Astrocyte of the spinal cord (primary cell): ENCODE data around the gene RPS21.

ENCODE experiments used
- DNase-seq: peaks from one replicate; pipeline ENCODE4 v3.0.0; 2011; ENCODE audit warnings: low read depth, low spot score
- H3K4me3 ChIP-seq: 2 replicates; pipeline ENCODE4 v1.5.1; 2011; ENCODE audit warnings: low read depth, mild to moderate bottlenecking, low read length, moderate library complexity
- in situ Hi-C: cut with HindIII; loops from 2 replicates; pipeline ENCODE4 v1.10.0; 2017; ENCODE audit warnings: low sequenced_read_pairs
- TF ChIP-seq, protein P1 (sequence below): IDR thresholded peaks from 2 replicates; pipeline ENCODE4 v1.5.1; 2012; ENCODE audit warnings: low read depth, mild to moderate bottlenecking, low read length, inconsistent platforms

The RPS21 gene

DNA sequence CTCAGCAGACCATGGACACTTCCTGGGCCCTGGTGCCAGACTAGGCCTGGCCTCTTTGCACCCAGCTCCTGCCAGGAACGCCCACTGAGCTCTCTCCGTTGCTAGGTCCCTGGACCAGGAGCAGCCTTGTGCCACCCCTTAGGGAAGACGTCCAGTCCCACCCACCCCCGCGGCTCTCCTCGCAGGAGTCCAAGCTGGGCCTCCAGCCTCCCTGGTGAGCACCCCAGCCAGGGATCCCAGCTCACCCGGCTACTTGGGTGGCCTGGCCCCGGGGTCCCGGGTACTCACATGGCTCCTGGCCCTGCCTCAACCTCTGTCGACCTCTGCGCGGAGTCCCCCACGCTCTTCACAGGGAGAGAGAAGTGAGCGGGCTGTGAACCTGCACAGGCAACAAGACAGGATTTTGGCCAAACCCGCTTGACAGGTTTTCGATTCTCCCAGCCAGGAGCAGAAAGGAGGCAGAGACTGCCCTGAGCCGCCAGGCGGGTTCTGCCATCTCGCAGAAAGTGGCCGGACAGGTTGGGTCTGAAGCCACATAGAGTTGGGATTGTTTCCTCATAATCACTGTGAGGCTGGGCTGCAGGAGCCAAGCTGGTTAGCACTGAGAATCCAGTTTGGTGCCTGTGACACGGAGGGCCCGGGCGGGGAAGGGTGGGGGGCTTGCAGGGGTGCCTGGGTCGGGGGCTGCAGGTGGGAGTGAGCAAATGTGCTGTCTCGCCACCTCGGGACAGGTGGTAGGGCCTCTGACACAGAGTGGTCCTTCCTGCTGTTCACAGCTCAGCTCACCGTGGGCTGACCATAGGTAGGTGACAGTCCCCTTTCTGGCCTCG is 40.5 kb downstream of the RPS21 start, which contains the start of gene RBBP8NL:
Gene RBBP8NL, minus strand, starts transcription at position 368 of the 830 bp plus-strand sequence. CDS start 7,892 bp downstream, outside the sequence.
- TF ChIP-seq, protein P1, sequence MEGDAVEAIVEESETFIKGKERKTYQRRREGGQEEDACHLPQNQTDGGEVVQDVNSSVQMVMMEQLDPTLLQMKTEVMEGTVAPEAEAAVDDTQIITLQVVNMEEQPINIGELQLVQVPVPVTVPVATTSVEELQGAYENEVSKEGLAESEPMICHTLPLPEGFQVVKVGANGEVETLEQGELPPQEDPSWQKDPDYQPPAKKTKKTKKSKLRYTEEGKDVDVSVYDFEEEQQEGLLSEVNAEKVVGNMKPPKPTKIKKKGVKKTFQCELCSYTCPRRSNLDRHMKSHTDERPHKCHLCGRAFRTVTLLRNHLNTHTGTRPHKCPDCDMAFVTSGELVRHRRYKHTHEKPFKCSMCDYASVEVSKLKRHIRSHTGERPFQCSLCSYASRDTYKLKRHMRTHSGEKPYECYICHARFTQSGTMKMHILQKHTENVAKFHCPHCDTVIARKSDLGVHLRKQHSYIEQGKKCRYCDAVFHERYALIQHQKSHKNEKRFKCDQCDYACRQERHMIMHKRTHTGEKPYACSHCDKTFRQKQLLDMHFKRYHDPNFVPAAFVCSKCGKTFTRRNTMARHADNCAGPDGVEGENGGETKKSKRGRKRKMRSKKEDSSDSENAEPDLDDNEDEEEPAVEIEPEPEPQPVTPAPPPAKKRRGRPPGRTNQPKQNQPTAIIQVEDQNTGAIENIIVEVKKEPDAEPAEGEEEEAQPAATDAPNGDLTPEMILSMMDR: no peak
- in situ Hi-C loops: no loop called here
- no peak within 1 kb of the TSS for H3K4me3 ChIP-seq
- DNase-seq: no peak

DNA sequence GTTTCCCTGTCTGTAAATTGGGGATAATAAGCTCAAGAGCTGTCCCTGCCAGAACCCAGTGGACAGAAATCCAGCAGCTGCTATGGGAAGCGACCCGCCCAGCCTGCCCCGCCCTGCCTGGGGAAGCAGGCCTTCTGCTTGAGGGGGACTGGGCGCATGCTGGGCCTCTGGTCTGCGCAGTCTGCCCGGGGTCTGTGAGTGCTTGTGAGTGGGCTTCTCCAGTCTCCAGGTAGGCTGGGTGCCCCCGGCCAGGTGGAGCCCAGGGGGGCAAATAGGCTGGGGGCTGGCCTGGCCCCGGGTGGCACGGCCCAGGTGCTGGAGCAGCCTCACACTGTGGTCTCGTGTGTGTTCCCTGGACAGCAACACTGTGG is 41.1 kb downstream of the RPS21 start:
- no peak for DNase-seq
- in situ Hi-C loops: no loop called here
- TF ChIP-seq, protein P1: no peak
- H3K4me3 ChIP-seq: no peak overlapping the region

DNA sequence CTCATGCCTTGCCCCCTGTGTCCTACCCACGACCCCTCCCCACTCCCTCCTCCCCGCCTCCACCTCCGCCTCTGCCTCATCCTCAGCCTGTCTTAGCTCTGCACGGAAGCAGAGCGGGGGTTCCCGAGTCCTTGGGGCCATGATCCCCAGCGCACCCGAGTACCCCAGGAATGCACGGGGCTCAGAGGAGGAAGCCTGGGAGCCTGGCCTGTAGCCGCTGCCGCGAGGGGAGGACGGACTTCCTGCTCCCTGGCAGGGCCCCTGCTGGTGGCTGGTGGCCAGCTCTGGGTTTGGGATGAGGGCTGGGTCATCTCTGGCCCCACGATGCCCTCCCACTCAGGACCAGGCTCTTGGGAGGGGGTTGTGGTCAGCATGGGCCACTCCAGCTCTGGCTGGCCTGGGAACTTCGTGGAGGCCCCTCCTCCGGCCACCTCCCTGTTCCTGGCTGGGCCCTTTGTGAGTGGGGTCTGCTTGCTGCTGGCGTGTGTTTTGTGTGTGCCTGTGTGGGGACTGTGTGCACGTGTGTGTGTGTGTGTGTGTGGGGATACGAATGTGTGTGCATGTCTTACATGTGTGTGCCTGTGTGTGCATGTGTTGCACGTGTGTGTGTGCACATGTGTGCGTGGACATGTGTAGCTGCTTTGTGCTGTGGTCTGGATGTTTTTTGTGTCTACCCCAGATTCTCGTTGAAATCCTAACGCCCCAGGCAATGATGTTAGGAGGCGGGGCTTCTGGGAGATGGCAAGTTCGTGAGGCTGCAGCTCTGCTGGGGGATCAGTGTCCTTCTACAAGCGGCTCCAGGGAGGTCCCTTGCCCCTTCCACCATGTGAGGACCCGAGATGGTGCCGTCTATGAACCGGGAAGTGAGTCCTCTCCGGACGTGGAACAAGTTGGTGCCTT is 41.7 kb downstream of the RPS21 start:
- DNase-seq: no peak
- TF ChIP-seq, protein P1: no peak
- in situ Hi-C loops: no loop called here
- H3K4me3 ChIP-seq: no peak overlapping the region

DNA sequence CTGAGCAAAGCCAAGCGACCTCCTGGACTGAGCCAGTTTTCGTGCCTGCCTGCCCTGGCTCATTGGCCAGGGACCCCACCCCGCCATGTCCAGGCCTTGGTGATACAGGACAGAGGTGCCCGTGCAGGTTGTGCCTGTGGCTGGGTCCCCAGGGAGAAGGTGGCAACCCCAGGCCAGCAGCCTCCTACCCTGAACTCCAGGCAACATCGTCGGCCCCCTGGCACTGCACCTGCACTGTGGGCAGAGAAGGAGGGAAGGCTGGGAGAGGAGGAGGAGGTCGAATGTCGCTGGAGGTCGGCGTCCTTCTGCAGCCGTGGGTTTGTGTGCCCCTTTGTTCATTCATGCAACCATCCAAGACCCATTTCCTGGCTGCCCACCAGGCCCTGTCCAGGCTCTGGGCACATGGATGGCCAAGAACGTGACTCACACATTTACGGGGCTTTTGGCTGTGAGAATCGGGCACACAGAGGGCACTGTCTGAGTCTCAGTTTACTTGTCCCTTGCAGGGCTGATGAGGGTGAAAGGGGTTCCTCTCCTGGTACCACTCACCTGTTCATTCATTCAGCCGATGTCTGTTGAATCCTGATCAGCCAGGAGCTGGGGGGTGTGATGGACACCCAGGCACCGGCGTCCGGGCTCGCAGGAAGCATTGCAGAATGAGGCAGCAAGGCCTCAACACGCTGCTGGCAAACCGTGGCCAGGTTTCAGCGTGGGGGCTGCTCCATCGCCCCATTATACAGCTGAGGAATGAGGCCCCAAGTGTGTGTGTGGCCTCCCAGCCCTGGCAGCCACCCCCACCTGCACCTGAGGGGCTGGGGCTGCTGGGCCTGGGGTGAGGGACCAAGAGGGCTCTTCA is 42.8 kb downstream of the RPS21 start:
- TF ChIP-seq, protein P1: no peak
- in situ Hi-C loops: no loop called here
- no peak for DNase-seq

DNA sequence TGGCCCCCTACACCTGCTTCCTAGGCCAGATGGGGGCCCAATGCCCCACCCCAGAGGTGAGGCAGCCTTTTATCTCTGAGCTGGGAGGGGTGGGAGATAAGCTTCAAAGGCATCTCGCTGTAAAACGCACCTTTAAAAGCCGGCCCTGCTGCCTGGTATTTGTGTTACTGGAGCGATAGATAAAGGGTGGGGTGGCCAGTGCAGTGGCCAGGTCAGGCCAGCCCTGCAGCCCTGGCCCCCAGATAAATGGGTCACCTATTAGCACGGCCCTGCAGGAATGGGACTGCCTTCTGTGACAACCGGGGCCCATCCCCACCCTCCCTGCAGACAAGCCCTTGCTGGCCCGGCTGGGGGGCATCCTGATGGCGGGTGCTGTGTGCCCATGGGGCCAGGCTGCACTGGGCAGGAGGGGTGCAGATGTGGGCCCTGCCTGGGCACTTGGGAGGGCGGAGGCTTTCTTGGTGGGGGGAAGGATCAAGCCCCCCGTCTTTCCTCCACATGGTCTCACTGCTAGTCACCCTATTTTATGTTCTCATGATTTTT is 43.5 kb downstream of the RPS21 start:
- in situ Hi-C loops: no loop called here
- TF ChIP-seq, protein P1: no peak
- no peak overlapping the region for H3K4me3 ChIP-seq
- DNase-seq: no peak

More for the DNA sequence above, 42.8 kb downstream of the RPS21 start:
- H3K4me3 ChIP-seq: no peak overlapping the region
